Activated CD8-positive, alpha-beta memory T cell treated with anti-CD3 and anti-CD28 coated beads, Interleukin-2, amount 50 U/mL, for 4 hours (primary cell): Measurements from ENCODE around the gene PRLH.

ENCODE experiments used
- DNase-seq: peaks from one replicate; pipeline ENCODE4 v3.0.0-alpha.2; 2020

The PRLH gene

DNA sequence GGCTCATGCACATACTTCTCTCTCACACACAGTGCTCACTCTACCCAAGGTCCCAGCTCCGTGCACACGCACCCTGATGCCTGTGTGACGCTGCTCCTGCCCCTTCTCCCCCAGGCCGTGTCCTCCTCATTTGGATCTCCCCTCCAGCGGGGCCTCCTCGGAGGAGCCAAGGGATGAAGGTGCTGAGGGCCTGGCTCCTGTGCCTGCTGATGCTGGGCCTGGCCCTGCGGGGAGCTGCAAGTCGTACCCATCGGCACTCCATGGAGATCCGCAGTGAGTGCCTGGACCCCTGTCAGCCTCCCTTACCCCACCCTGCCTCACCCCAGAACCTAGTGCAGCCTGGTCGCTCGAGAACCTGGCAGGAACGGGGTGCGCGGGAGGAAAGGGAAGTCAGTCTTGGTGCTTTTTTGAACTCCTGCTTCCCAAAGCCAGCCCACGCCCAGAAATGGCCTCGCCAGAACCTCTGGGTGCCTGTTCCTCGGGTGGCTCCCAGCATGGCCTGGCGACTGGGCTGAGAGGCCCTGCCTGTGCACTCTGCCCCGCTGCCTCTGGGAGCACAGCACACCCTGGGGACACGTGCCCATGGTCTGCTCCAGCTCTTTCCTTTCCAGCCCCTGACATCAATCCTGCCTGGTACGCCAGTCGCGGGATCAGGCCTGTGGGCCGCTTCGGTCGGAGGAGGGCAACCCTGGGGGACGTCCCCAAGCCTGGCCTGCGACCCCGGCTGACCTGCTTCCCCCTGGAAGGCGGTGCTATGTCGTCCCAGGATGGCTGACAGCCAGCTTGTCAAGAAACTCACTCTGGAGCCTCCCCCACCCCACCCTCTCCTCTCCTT is at the start of gene PRLH:
PRLH (plus strand) TSS at position 174 of the 835 bp plus-strand sequence; CDS start at position 174, 0 bp downstream.
- no peak for DNase-seq

DNA sequence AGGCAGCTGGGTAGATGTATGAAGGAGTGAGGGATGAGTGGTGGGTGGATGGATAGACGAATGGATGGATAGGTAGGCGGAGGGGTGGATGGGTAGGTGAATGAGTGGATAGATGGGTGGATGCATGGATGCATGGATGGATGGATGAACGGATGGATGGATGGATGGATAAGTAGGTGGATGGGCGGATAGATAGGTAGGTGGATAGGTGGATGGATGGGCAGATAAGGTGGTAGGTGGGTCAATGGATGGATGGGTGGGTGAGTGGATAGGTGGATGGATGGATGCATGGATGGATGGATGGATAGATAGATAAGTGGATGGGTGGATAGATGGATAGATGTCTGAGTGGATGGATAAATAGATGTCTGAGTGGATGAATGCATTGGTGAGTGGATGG is 49.2 kb upstream of the PRLH start:
- no peak for DNase-seq

DNA sequence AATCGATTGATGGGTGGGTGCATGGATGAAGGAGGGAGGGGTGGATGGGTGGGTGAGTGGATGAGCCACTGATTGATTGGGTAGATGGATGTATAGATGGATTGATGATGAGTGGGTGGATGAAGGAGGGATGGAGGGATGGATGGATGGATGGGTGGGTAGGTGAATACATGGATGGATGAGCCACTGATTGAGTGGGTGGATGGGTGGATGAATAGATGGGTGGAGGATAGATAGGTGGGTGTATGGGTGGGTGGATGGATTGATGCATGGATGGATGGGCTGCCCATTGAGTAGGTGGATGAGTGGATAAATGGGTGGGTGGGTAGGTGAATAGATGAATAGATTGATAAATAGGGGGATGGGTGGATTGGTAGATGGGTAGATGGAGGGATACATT is 48.4 kb upstream of the PRLH start:
- DNase-seq, result no peak

- DNase-seq, result no peak
These were observed 46.7 kb upstream of the PRLH start for GRCh38 chr2:237519506-237520245.

GRCh38 chr2:237520290-237520689 is 46.1 kb upstream of the PRLH start:
- DNase-seq, result no peak

- DNase-seq, result no peak
These were observed 41.7 kb upstream of the PRLH start for GRCh38 chr2:237524631-237525030.

- DNase-seq, result no peak
These were observed 40.7 kb upstream of the PRLH start for GRCh38 chr2:237525559-237526157.

GRCh38 chr2:237527233-237527632 is 39.1 kb upstream of the PRLH start:
- no peak for DNase-seq

- no peak for DNase-seq
These were observed 38.6 kb upstream of the PRLH start for GRCh38 chr2:237527766-237528165.

- DNase-seq, result no peak
These were observed 36.6 kb upstream of the PRLH start for GRCh38 chr2:237529452-237530402.

- DNase-seq, result no peak
These were observed 35.6 kb upstream of the PRLH start for GRCh38 chr2:237530472-237531433.

GRCh38 chr2:237532160-237532559 is 34.2 kb upstream of the PRLH start:
- DNase-seq, result no peak

DNA sequence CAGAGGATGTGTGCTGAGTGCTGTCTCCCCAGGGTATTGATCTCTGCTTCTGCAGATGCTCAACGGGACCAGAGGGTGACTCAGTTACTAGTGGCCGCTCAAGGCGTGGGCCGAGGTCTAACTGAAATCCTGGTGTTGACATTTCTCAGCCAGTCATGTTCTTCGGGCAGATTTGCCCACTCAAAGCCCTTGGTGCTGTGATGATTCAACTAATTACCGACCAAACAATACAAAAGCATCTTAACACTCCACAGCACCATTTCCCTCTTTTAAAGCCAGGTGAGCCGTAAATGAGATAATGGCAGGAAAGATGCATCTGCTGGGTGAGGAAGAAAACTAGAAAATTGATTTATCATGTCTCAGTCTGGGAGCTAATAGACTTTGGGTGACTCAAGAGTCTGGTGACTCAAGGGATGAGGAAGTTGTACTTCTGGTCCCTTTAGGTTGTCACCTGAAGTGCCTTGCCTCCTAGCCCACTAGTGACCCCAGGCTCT is 32.7 kb upstream of the PRLH start:
- no peak for DNase-seq

DNA sequence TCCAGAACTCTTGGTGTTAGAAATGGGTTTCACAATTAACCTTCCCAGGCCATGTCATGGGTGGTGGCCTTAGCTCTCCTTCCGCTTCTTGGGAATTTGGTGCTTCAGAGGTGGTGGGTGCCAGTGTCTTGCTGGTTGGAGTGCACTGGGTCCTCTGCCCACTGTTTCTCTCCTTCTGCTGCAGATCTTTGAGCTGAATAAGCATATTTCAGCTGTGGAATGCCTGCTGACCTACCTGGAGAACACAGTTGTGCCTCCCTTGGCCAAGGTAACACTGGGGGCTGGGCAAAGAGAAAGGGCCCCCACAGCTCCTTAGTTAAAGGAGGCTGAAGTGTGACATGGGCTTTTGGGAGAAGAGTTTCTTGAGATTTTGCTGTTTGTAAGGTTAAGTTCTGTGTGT is 32.0 kb upstream of the PRLH start:
- no peak for DNase-seq

DNA sequence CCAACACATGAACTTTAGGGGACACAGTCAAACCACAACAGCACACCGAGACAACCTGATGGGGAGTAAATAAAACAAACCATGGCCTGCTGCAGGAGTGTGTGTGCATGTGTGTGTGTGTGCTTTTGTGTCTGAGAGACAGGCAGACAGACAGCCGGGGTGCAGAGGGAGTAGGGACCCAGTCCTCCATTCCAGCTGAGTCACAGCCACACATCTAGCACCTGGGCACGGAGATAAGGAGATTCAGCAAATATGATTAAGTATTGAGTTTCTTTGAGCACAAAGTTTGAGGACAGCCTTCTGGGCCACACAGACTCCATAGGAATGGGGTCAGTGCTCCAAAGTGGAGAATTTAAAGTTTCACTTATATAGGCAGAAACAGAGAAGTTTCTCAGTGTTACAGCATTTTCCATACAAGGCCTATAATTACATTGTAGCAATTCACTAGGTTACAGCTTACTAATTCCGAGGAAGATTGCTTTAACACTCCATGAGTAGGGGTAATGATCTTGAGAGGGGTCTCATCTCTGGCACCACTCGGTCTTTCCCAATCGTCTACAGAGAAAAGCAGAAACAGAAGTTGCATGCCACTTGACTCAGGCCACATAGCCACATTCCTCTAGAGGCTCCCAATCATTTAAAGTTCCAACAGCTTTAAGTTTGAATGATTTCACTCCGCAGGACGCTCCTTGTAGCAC is 30.8 kb upstream of the PRLH start:
- DNase-seq, result no peak

DNA sequence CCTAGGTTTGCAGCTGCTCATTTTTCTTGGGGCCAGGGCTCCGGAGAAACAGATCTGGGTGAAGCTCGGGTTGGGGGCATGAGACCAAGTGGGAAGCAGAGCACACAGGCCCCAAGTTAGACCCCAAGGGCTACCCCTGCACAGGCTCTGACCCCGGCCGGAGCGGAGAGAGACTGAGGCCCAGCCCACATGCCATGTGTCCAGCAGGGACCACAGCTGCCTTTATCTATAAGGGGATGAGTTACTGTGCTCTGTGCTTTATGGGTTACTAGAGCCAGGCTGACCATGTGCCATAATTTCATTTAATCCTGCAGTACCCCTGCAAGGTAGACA is 30.3 kb upstream of the PRLH start:
- no peak for DNase-seq

- no peak for DNase-seq
These were observed 29.8 kb upstream of the PRLH start for GRCh38 chr2:237536617-237537016.

DNA sequence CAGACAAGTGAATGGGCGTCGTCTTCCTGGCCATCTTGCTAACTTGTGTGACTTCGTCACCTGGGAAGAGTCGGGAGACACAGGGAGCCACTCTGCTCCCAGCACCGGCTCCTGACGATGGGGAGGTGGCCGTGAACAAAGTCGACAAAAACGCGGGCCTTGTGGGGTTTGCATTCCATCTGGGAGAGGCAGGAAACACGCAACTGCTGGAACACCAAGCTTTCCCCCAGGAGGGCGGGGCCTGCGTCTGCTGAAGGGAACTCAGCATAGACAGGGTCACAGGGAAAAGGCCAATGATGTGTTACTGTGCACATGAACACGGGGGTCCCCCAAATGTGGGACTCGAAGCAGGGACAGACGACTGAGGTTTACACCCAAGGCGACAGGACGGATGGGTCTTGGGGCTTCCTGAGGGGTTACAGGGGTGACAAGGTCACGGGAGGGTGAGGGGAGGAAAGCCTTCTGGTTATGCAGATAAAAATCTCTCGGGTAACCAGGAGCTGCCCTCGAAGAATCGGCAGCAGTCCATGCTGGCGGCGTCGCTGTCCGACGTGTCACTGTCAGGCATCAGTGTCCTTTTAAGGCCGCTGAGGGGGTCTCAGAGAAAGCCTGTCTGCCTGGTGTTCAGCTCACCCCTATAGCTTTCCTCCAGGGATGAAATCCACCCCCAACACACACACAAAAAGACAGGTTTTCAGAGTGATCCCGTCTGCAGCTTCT is 28.2 kb upstream of the PRLH start:
- DNase-seq, result no peak

GRCh38 chr2:237538901-237539300 is 27.5 kb upstream of the PRLH start:
- no peak for DNase-seq

- no peak for DNase-seq
These were observed 26.7 kb upstream of the PRLH start for GRCh38 chr2:237539681-237540080.
